K562 (cell line): ENCODE data around the gene MRI1. TPM values are rescaled to one million over a fixed set of nuclear protein-coding genes. Genes with fewer than 3 reads are reported as not detected.

Experiments used
- ARHGAP35 ChIP-seq: fragments of 450-650 bp; IDR thresholded peaks from 2 replicates; pipeline ENCODE4 v1.6.1; 2018; ENCODE audit not compliant: partially characterized antibody
- ARNT ChIP-seq, 2 experiments: fragments of 450-650 bp; IDR thresholded peaks; 2 replicates each; pipeline ENCODE4 v1.6.1; 2016; ENCODE audit warnings: mild to moderate bottlenecking in 1 of 2
- CBX3 ChIP-seq, 2 experiments: IDR thresholded peaks; 1 replicate in 1 of 2; 2 replicates in 1 of 2; pipeline ENCODE4 v1.6.1; 2012; ENCODE audit warnings: inconsistent platforms in 2 of 2, low read length in 2 of 2, borderline replicate concordance in 1 of 2, control low read depth in 1 of 2
- CHAMP1 ChIP-seq: fragments of 450-650 bp; IDR thresholded peaks from 2 replicates; pipeline ENCODE4 v1.6.1; 2016; ENCODE audit warnings: mild to moderate bottlenecking
- HDAC2 ChIP-seq: fragments of 450-650 bp; IDR thresholded peaks from 2 replicates; pipeline ENCODE4 v1.6.1; 2016; ENCODE audit warnings: mild to moderate bottlenecking
- ID3 ChIP-seq, 2 experiments: fragments of 250-450 bp in 1 of 2; fragments of 450-650 bp in 1 of 2; sonication (Bioruptor Pico) in 1 of 2; IDR thresholded peaks; 2 replicates each; pipeline versions ENCODE4 v1.6.1 to v1.8.0; 2016 to 2021; ENCODE audit warnings: mild to moderate bottlenecking in 2 of 2, moderate library complexity in 2 of 2, missing compliant biosample characterization in 1 of 2, missing genetic modification characterization in 1 of 2
- KLF16 ChIP-seq: IDR thresholded peaks from 2 replicates; pipeline ENCODE4 v1.6.1; 2016; ENCODE audit warnings: antibody characterized with exemption
- MXI1 ChIP-seq: IDR thresholded peaks from 2 replicates; pipeline ENCODE4 v1.6.1; 2011; ENCODE audit warnings: low read depth, mild to moderate bottlenecking, improper control_type of control experiment, low read length
- NONO ChIP-seq, 2 experiments: fragments of 200-400 bp in 1 of 2; fragments of 450-650 bp in 1 of 2; formaldehyde crosslinking in 1 of 2; IDR thresholded peaks; 2 replicates each; pipeline ENCODE4 v1.6.1; 2017; ENCODE audit warnings: low read depth in 2 of 2, mild to moderate bottlenecking in 2 of 2, moderate library complexity in 2 of 2, low read length in 1 of 2
- PHB2 ChIP-seq: fragments of 450-650 bp; IDR thresholded peaks from 2 replicates; pipeline ENCODE4 v1.6.1; 2017; ENCODE audit warnings: low read depth
- PURB ChIP-seq: sonication (generic); formaldehyde crosslinking; IDR thresholded peaks from 2 replicates; pipeline ENCODE4 v1.9.0; 2021; ENCODE audit warnings: low read depth, mild to moderate bottlenecking, missing genetic modification reagents
- SMC3 ChIP-seq: conservative IDR thresholded peaks from 2 replicates; pipeline ENCODE4 v1.6.1; 2011; ENCODE audit warnings: low read depth, low read length, improper control_type of control experiment; ENCODE audit not compliant: insufficient read depth
- SPI1 ChIP-seq: IDR thresholded peaks from 2 replicates; pipeline ENCODE4 v1.6.1; 2011; ENCODE audit warnings: low read depth, low read length, control low read depth, borderline replicate concordance
- ZBTB11 ChIP-seq, 3 experiments: fragments of 200-800 bp in 1 of 3; fragments of 250-450 bp in 1 of 3; fragments of 450-650 bp in 1 of 3; sonication (Bioruptor Pico) in 1 of 3; sonication (Bioruptor generic) in 1 of 3; formaldehyde crosslinking in 1 of 3; IDR thresholded peaks; 2 replicates each; pipeline versions ENCODE4 v1.6.1 to v1.8.0; 2016 to 2022; ENCODE audit warnings: mild to moderate bottlenecking in 2 of 3, missing genetic modification characterization in 2 of 3, missing compliant biosample characterization in 1 of 3, moderate library complexity in 1 of 3
- ZNF23 ChIP-seq: fragments of 250-450 bp; sonication (Bioruptor Pico); IDR thresholded peaks from 2 replicates; pipeline ENCODE4 v1.4.0; 2020; ENCODE audit warnings: mild to moderate bottlenecking
- ZNF274 ChIP-seq: IDR thresholded peaks from 2 replicates; pipeline ENCODE4 v1.6.1; 2011; ENCODE audit warnings: low read depth, mild to moderate bottlenecking, low read length, moderate library complexity, borderline replicate concordance
- ZNF583 ChIP-seq: fragments of 250-450 bp; sonication (Bioruptor Pico); IDR thresholded peaks from 2 replicates; pipeline ENCODE4 v1.4.0; 2020
- polyA plus RNA-seq, 8 experiments: library from polyadenylated mRNA; depleted of rRNA in 4 of 8; stranded (reverse) in 5 of 8; unstranded in 3 of 8; fragments of >200 nt; fragmentation: Nextera tagmentation in 2 of 8; fragmentation: Illumina TruSeq in 1 of 8; extraction: Ambion mirVana in 2 of 8; extraction: Trizol in 1 of 8; gene quantifications; 2 replicates each; pipeline versions ENCODE4 v1.2.1 to v1.2.3, GENCODE V29; 2011 to 2014; ENCODE audit warnings: inconsistent platforms in 1 of 8, missing spikeins in 1 of 8
- total RNA-seq, 7 experiments: library from RNA; depleted of rRNA in 6 of 7; stranded (reverse); fragments of >200 nt in 6 of 7; fragmentation: Illumina TruSeq in 2 of 7; extraction: Trizol in 2 of 7; gene quantifications; 2 replicates each; pipeline versions ENCODE4 v1.2.1 to v1.2.3, GENCODE V29; 2011 to 2021; ENCODE audit warnings: low replicate concordance in 1 of 7

The MRI1 gene
- total and polyA plus RNA-seq, 9 of the 15 experiments (the other 6 are each of a cell fraction or from before 2014, with no cell fraction given), result 5.5 to 57.4 (median 28.2) TPM

GRCh38 chr19:13774217-13775191, 10.2 kb downstream of the MRI1 start, which contains the start of gene C19orf53 (continued):
- TF ChIP-seq KLF16, result no peak
- TF ChIP-seq ZNF583 (CRISPR knock-in tag), result no peak
- TF ChIP-seq ZBTB11 (CRISPR knock-in tag; IDR thresholded peaks at IDR 0.05), result peak in 1 of 3 experiments; percentile 81; a peak in 2 of 6 replicates
- TF ChIP-seq MXI1, result peak; percentile 88
- TF ChIP-seq CBX3 (IDR thresholded peaks at IDR 0.05; ENCODE audit: borderline replicate concordance in 1 of 2, low read length in 2 of 2), result no peak
- TF ChIP-seq ARHGAP35, result no peak
- no peak for TF ChIP-seq ZNF274
- peak; percentile 87 for TF ChIP-seq HDAC2
- 0 out of 2 replicates have a peak, but pooled peaks have one; percentile 35 for TF ChIP-seq SPI1
- TF ChIP-seq PHB2, result no peak; the same call in 1 of the 2 replicates
- no peak for TF ChIP-seq ZNF23 (CRISPR knock-in tag)
- no peak for TF ChIP-seq CHAMP1
- peak in 1 of 2 experiments; percentile 66; a peak in 2 of 4 replicates for TF ChIP-seq ARNT (IDR thresholded peaks at IDR 0.05)
- no peak; a peak in 1 of 4 replicates for TF ChIP-seq NONO (IDR thresholded peaks at IDR 0.05; ENCODE audit: low read depth in 2 of 2, low read length in 1 of 2)
- TF ChIP-seq PURB (CRISPR knock-in tag), result no peak
- no peak for TF ChIP-seq SMC3
- no peak for TF ChIP-seq ID3 (CRISPR knock-in tag; IDR thresholded peaks at IDR 0.05)
- peak; percentile 44; the same call in 1 of the 2 replicates for TF ChIP-seq ID3 (tag; IDR thresholded peaks at IDR 0.05)
